Panc1 (cell line): ENCODE results near the gene ZSCAN10. TPM values are rescaled to one million over a fixed set of nuclear protein-coding genes. Genes with fewer than 3 reads are reported as not detected.

Experiments used
- ATAC-seq: fragments of 200-7000 bp; cut with Tn5 transposase; 2 replicates; pipeline ENCODE4 v1.9.1; 2020; ENCODE audit warnings: mild to moderate bottlenecking, moderate library complexity
- BruUV-seq: library from RNA; stranded (reverse); fragments of 400-500 nt; replicated peaks from 2 replicates; lab custom pipeline; 2021; lab: Mats Ljungman, UMichigan
- CTCF ChIA-PET: fragments of 300-600 bp; sonication (Branson Sonifier 250); formaldehyde crosslinking; loops from one replicate; lab custom pipeline; 2022; ENCODE audit warnings: antibody characterized with exemption; lab: Charles Lee
- POLR2A ChIA-PET: fragments of 300-600 bp; sonication (Branson Sonifier 250); formaldehyde crosslinking; loops from one replicate; lab custom pipeline; 2022; ENCODE audit warnings: antibody characterized with exemption; lab: Charles Lee
- DNase-seq: peaks from one replicate; pipeline ENCODE4 v3.0.0-alpha.2; 2010; ENCODE audit warnings: low read depth, low spot score
- H3K27ac ChIP-seq: 2 replicates; pipeline ENCODE4 v1.5.1; 2011; ENCODE audit warnings: mild to moderate bottlenecking, low read length, inconsistent platforms
- H3K27me3 ChIP-seq: fragments of 200-500 bp; sonication (Bioruptor generic); 2 replicates; pipeline ENCODE4 v1.6.0; 2014; ENCODE audit warnings: low read length, inconsistent platforms; ENCODE audit not compliant: control insufficient read depth, insufficient read depth
- H3K36me3 ChIP-seq: fragments of 200-500 bp; sonication (Bioruptor generic); 2 replicates; pipeline ENCODE4 v1.5.1; 2014; ENCODE audit warnings: inconsistent platforms, mild to moderate bottlenecking, low read length, moderate library complexity; ENCODE audit not compliant: control insufficient read depth, insufficient read depth
- H3K4me1 ChIP-seq: 2 replicates; pipeline ENCODE4 v1.5.1; 2011; ENCODE audit warnings: inconsistent platforms, mild to moderate bottlenecking, low read length, moderate library complexity; ENCODE audit not compliant: control insufficient read depth, insufficient read depth
- H3K4me3 ChIP-seq, 2 experiments: 2 replicates each; pipeline ENCODE4 v1.5.1; 2011 to 2012; ENCODE audit warnings: low read depth in 2 of 2, low read length in 2 of 2, mild to moderate bottlenecking in 2 of 2, inconsistent platforms in 1 of 2, moderate library complexity in 1 of 2
- H3K9me3 ChIP-seq: fragments of 200-500 bp; sonication (Bioruptor generic); 2 replicates; pipeline ENCODE4 v1.5.1; 2014; ENCODE audit warnings: low read depth, mild to moderate bottlenecking, inconsistent platforms, low read length, moderate library complexity; ENCODE audit not compliant: control insufficient read depth, insufficient read depth
- CTCF ChIP-seq: fragments of 450-650 bp; IDR thresholded peaks from 2 replicates; pipeline ENCODE4 v1.5.1; 2017; ENCODE audit warnings: mild to moderate bottlenecking
- POLR2AphosphoS5 ChIP-seq: IDR thresholded peaks from 2 replicates; pipeline ENCODE4 v1.6.1; 2012; ENCODE audit warnings: mild to moderate bottlenecking, low read depth, low read length, moderate library complexity
- REST ChIP-seq, 2 experiments: IDR thresholded peaks; 2 replicates each; pipeline ENCODE4 v1.6.1; 2011 to 2012; ENCODE audit warnings: low read depth in 2 of 2, control low read depth in 1 of 2, low read length in 1 of 2, mild to moderate bottlenecking in 1 of 2, moderate library complexity in 1 of 2; ENCODE audit not compliant: insufficient read depth in 1 of 2
- SIN3A ChIP-seq: IDR thresholded peaks from 2 replicates; pipeline ENCODE4 v1.6.1; 2012; ENCODE audit warnings: low read depth, mild to moderate bottlenecking, low read length, moderate library complexity, borderline replicate concordance; ENCODE audit not compliant: insufficient read depth
- TCF7L2 ChIP-seq: IDR thresholded peaks from 2 replicates; pipeline ENCODE4 v1.6.1; 2011; ENCODE audit warnings: mild to moderate bottlenecking, low read depth, low read length, inconsistent platforms
- in situ Hi-C: cut with HindIII; loops from 2 replicates; pipeline ENCODE4 v1.10.0; 2016; ENCODE audit warnings: low sequenced_read_pairs, low pct_unique_long_range_greater_than_20kb
- intact Hi-C: fragments of 100-400 bp; cut with micrococcal nuclease; formaldehyde crosslinking; loops from one replicate; pipeline ENCODE4 v1.10.0; 2022; ENCODE audit not compliant: unreplicated experiment
- total RNA-seq: library from RNA; stranded (reverse); gene quantifications from one replicate; pipeline ENCODE4 v1.2.1, GENCODE V29; 2021; ENCODE audit not compliant: unreplicated experiment

Gene ZSCAN10
- total RNA-seq, 1 experiment from 2014 or later, result 0.21 TPM

GRCh38 chr16:3097266-3097665 is 1.8 kb downstream of the ZSCAN10 start:
- CTCF ChIA-PET, result interaction anchor here (1.1 to 1.5 kb wide), 2 partner anchors 10 to 39 kb away, joined by 3 to 4 read pairs; no protein-coding TSS in a partner anchor
- ATAC-seq (no peak), DNase-seq (no peak)
- no peaks in the 10 kb centered on the region for H3K9me3 ChIP-seq
- no TSS peak for BruUV-seq
- no peak for TF ChIP-seq TCF7L2
- no peak for TF ChIP-seq CTCF
- no peak for TF ChIP-seq REST (IDR thresholded peaks at IDR 0.05; ENCODE audit: insufficient read depth in 1 of 2, low read depth in 2 of 2, low read length in 1 of 2)
- TF ChIP-seq POLR2AphosphoS5, result no peak
- TF ChIP-seq SIN3A, result no peak
- POLR2A ChIA-PET, result interaction anchor here (0.5 kb wide), 1 partner anchor 25 kb away, joined by 13 read pairs; no protein-coding TSS in a partner anchor
- intact Hi-C loops (no loop called here), in situ Hi-C loops (no loop called here)
- no peaks in the 10 kb centered on the region for H3K27me3 ChIP-seq
- peaks cover 5% of the 10 kb centered on the region for H3K4me1 ChIP-seq
- H3K4me3 ChIP-seq, result no peak overlapping the region
- no peaks in the 10 kb centered on the region for H3K36me3 ChIP-seq
- H3K27ac ChIP-seq, result no peak overlapping the region

- ChIA-PET CTCF (no interaction called here), POLR2A (no interaction called here)
- ATAC-seq, result no peak
- Histone ChIP-seq H3K4me3 (no peak overlapping the region), H3K4me1 (peaks cover 5% of the 10 kb centered on the region), H3K27ac (no peak overlapping the region), H3K9me3 (no peaks in the 10 kb centered on the region), H3K27me3 (no peaks in the 10 kb centered on the region), H3K36me3 (no peaks in the 10 kb centered on the region)
- intact Hi-C loops, result no loop called here
- in situ Hi-C loops, result no loop called here
- BruUV-seq, result no TSS peak
- DNase-seq, result no peak
- TF ChIP-seq SIN3A, result no peak
- TF ChIP-seq REST (IDR thresholded peaks at IDR 0.05; ENCODE audit: insufficient read depth in 1 of 2, low read depth in 2 of 2, low read length in 1 of 2), result 0 out of 4 replicates have a peak, but pooled peaks of 1 of the 2 experiments have one; percentile 28
Observed at GRCh38 chr16:3096362-3096761, 2.7 kb downstream of the ZSCAN10 start.
